ENCODE data around the gene NDUFS7.
A peak's percentile ranks its signal among the peaks of the same experiment; 100 is the strongest.

NDUFS7 gene

GRCh38 chr19:1401889-1402217, 18.1 kb downstream of the NDUFS7 start:
- DNase-seq: no peak

GRCh38 chr19:1402411-1403070, 18.8 kb downstream of the NDUFS7 start:
- DNase-seq: no peak

GRCh38 chr19:1406774-1407527, 23.2 kb downstream of the NDUFS7 start:
- DNase-seq: peak; percentile 97

GRCh38 chr19:1407528-1408299, 24.0 kb downstream of the NDUFS7 start, which contains the start of gene DAZAP1:
DAZAP1 (plus strand) TSS chr19:1407586; CDS start chr19:1407774, 188 bp downstream.
- no peak for DNase-seq

GRCh38 chr19:1408300-1409203, 24.8 kb downstream of the NDUFS7 start:
- no peak for DNase-seq

- DNase-seq: no peak
Measured at GRCh38 chr19:1409204-1410005, 25.7 kb downstream of the NDUFS7 start.

- no peak for DNase-seq
Measured at GRCh38 chr19:1410136-1410786, 26.6 kb downstream of the NDUFS7 start.

- DNase-seq: no peak
Measured at GRCh38 chr19:1410789-1411188, 27.1 kb downstream of the NDUFS7 start.

GRCh38 chr19:1411255-1412191, 27.8 kb downstream of the NDUFS7 start:
- DNase-seq: no peak

GRCh38 chr19:1412323-1412923, 28.7 kb downstream of the NDUFS7 start:
- DNase-seq: no peak

- DNase-seq: no peak
Measured at GRCh38 chr19:1412995-1413800, 29.5 kb downstream of the NDUFS7 start.

- no peak for DNase-seq
Measured at GRCh38 chr19:1416014-1416841, 32.5 kb downstream of the NDUFS7 start.

GRCh38 chr19:1417145-1417544, 33.4 kb downstream of the NDUFS7 start:
- DNase-seq: no peak

- DNase-seq: no peak
Measured at GRCh38 chr19:1417681-1418495, 34.2 kb downstream of the NDUFS7 start.

GRCh38 chr19:1418496-1418775, 34.7 kb downstream of the NDUFS7 start:
- no peak for DNase-seq

- DNase-seq: no peak
Measured at GRCh38 chr19:1418951-1419738, 35.4 kb downstream of the NDUFS7 start.
